RWPE2 (cell line): Measurements from ENCODE around the gene PLG.
"Not testable (repeated sequence)": the region's sequence is repeated elsewhere in the genome, so short reads cannot be mapped to it uniquely, and the experiment has no call there.

Source experiments
- ATAC-seq: fragments of 200-7000 bp; cut with Tn5 transposase; 3 replicates; pipeline ENCODE4 v1.9.1; 2021; ENCODE audit warnings: low read depth
- DNase-seq: peaks from one replicate; pipeline ENCODE4 v3.0.0-alpha.2; 2020; ENCODE audit warnings: low spot score
- H3K27ac ChIP-seq: fragments of 450-650 bp; 2 replicates; pipeline ENCODE4 v1.5.1; 2017; ENCODE audit warnings: mild to moderate bottlenecking; ENCODE audit not compliant: poor library complexity, severe bottlenecking
- H3K27me3 ChIP-seq: fragments of 250-450 bp; sonication (Bioruptor Pico); 2 replicates; pipeline ENCODE4 v1.5.1; 2021; ENCODE audit warnings: mild to moderate bottlenecking, moderate library complexity; ENCODE audit not compliant: insufficient read depth, poor library complexity, severe bottlenecking
- H3K36me3 ChIP-seq: fragments of 250-450 bp; sonication (Bioruptor Pico); 2 replicates; pipeline ENCODE4 v1.5.1; 2020; ENCODE audit warnings: low read depth, mild to moderate bottlenecking, moderate library complexity
- H3K4me1 ChIP-seq: fragments of 250-450 bp; sonication (Bioruptor Pico); 2 replicates; pipeline ENCODE4 v1.5.1; 2021; ENCODE audit warnings: mild to moderate bottlenecking, moderate library complexity; ENCODE audit not compliant: insufficient read depth, poor library complexity, severe bottlenecking
- H3K4me3 ChIP-seq: fragments of 250-450 bp; sonication (Bioruptor Pico); 2 replicates; pipeline ENCODE4 v1.5.1; 2021; ENCODE audit warnings: mild to moderate bottlenecking, moderate library complexity; ENCODE audit not compliant: severe bottlenecking
- H3K9me3 ChIP-seq: fragments of 250-450 bp; sonication (Bioruptor Pico); 2 replicates; pipeline ENCODE4 v1.5.1; 2021; ENCODE audit warnings: mild to moderate bottlenecking, moderate library complexity; ENCODE audit not compliant: severe bottlenecking
- CTCF ChIP-seq: fragments of 450-650 bp; IDR thresholded peaks from one replicate; pipeline ENCODE4 v1.5.1; 2017; ENCODE audit warnings: mild to moderate bottlenecking, moderate library complexity; ENCODE audit not compliant: poor library complexity, severe bottlenecking

The PLG gene

GRCh38 chr6:160679402-160679769, 22.7 kb upstream of the PLG start:
- ATAC-seq, result peak; percentile 50; the same call in 2 of the 3 replicates
- Histone ChIP-seq H3K36me3 (no peaks in the 10 kb centered on the region), H3K4me3 (peak overlapping the region; percentile 17), H3K27me3 (no peaks in the 10 kb centered on the region), H3K27ac (no peak overlapping the region), H3K4me1 (no peaks in the 10 kb centered on the region), H3K9me3 (no peaks in the 10 kb centered on the region)
- DNase-seq, result no peak
- peak; percentile 41 for TF ChIP-seq CTCF

GRCh38 chr6:160685101-160685761, 16.8 kb upstream of the PLG start:
- ATAC-seq, H3K27ac ChIP-seq, H3K27me3 ChIP-seq, H3K4me3 ChIP-seq, H3K9me3 ChIP-seq, H3K4me1 ChIP-seq, H3K36me3 ChIP-seq, DNase-seq: not testable (repeated sequence)

GRCh38 chr6:160685762-160686450, 16.1 kb upstream of the PLG start:
- ATAC-seq, result no peak
- Histone ChIP-seq H3K36me3 (no peaks in the 10 kb centered on the region), H3K9me3 (no peaks in the 10 kb centered on the region), H3K27me3 (no peaks in the 10 kb centered on the region), H3K4me3 (no peak overlapping the region), H3K27ac (no peak overlapping the region), H3K4me1 (no peaks in the 10 kb centered on the region)
- DNase-seq, result no peak
- TF ChIP-seq CTCF, result no peak

GRCh38 chr6:160690458-160690857, 11.6 kb upstream of the PLG start:
- TF ChIP-seq CTCF, result no peak
- H3K4me3 ChIP-seq, result no peak overlapping the region

GRCh38 chr6:160691617-160692016, 10.4 kb upstream of the PLG start:
- DNase-seq, result no peak
- Histone ChIP-seq H3K27ac (no peak overlapping the region), H3K36me3 (no peaks in the 10 kb centered on the region), H3K4me1 (no peaks in the 10 kb centered on the region), H3K4me3 (no peak overlapping the region), H3K9me3 (no peaks in the 10 kb centered on the region), H3K27me3 (no peaks in the 10 kb centered on the region)
- TF ChIP-seq CTCF, result no peak
- ATAC-seq, result no peak

More at GRCh38 chr6:160690458-160690857, 11.6 kb upstream of the PLG start:
- Histone ChIP-seq H3K27ac (no peak overlapping the region), H3K4me1 (no peaks in the 10 kb centered on the region), H3K36me3 (no peaks in the 10 kb centered on the region), H3K27me3 (no peaks in the 10 kb centered on the region), H3K9me3 (no peaks in the 10 kb centered on the region)
- DNase-seq (no peak), ATAC-seq (no peak)
